Astrocyte of the cerebellum (primary cell): ENCODE results near the gene MCHR2.

ENCODE experiments used
- DNase-seq: peaks from one replicate; pipeline ENCODE4 v3.0.0-alpha.2; 2011; ENCODE audit warnings: low read depth
- H3K4me3 ChIP-seq: 2 replicates; pipeline ENCODE4 v1.5.1; 2011; ENCODE audit warnings: mild to moderate bottlenecking, low read depth, low read length, moderate library complexity
- in situ Hi-C: cut with HindIII; loops from 2 replicates; pipeline ENCODE4 v1.10.0; 2017; ENCODE audit warnings: low sequenced_read_pairs
- TF ChIP-seq, protein P1 (sequence below): IDR thresholded peaks from 2 replicates; pipeline ENCODE4 v1.5.1; 2012; ENCODE audit warnings: low read length, low read depth, moderate library complexity, mild to moderate bottlenecking; ENCODE audit errors: missing control alignments

MCHR2 gene

GRCh38 chr6:99912657-99913056 lies 81.4 kb downstream of the MCHR2 start:
- no peak overlapping the region for H3K4me3 ChIP-seq
- TF ChIP-seq, protein P1, sequence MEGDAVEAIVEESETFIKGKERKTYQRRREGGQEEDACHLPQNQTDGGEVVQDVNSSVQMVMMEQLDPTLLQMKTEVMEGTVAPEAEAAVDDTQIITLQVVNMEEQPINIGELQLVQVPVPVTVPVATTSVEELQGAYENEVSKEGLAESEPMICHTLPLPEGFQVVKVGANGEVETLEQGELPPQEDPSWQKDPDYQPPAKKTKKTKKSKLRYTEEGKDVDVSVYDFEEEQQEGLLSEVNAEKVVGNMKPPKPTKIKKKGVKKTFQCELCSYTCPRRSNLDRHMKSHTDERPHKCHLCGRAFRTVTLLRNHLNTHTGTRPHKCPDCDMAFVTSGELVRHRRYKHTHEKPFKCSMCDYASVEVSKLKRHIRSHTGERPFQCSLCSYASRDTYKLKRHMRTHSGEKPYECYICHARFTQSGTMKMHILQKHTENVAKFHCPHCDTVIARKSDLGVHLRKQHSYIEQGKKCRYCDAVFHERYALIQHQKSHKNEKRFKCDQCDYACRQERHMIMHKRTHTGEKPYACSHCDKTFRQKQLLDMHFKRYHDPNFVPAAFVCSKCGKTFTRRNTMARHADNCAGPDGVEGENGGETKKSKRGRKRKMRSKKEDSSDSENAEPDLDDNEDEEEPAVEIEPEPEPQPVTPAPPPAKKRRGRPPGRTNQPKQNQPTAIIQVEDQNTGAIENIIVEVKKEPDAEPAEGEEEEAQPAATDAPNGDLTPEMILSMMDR = no peak
- DNase-seq = no peak
- in situ Hi-C loops = no loop called here

GRCh38 chr6:99905209-99906106 lies 88.6 kb downstream of the MCHR2 start:
- in situ Hi-C loops = no loop called here
- H3K4me3 ChIP-seq = no peak overlapping the region
- DNase-seq = peak; percentile 34
- TF ChIP-seq, protein P1 = peak; percentile 66

DNA sequence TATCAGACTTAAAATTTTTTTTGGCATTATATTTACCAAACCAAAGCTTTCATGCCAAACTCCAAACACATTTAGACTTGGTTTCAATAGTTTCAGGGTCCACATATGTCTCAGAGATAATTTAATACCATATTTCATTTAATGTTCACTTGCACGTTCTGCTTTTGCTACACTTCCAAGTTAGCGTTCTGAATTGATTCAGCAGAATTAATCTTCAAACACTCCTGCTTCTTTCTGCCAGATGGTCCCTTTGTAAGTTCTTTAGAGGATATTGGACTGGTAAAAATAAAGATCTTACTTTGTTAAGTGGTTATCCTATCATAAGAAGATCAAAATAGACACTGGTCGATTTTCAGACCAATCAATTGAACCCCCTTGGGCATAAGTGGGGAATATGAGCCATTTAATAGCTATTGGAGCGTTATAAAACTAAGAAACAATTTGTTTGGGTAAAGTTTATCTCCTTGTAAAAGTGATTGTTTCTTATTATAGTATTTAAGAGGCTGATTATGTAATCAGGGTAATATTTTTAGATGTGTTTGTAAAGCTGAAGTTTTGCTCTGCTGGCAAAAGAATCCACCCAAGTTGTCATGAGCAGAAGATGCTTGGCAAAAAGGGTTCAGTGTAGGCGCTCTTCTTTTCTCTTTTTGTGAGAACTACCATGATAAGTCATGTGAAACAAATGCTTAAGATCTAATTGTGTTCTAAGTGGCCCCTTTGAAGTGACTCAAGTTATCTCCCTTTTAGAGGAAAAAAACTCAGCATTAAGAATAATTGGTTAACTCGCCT lies 92.2 kb downstream of the MCHR2 start:
- in situ Hi-C loops = no loop called here
- TF ChIP-seq, protein P1 = no peak

DNA sequence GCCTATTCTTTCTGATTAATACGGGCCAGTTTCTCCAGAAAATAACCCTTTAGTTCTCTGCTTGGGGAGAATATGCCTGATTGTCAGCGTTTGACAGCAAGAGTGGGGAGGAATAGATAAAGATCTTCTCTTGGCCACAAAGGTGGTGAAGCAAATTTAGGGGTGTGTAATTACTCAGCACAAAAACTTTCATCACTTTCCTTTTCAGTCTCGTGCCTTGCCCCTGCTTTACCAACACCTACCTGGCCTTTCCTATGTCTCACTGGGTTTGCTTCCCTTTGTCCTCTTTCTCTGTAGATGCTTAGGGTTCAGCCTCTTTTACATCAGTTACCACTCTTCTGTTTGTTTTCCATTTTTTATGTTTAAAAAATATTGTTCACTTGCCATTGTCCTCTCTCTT lies 99.2 kb downstream of the MCHR2 start:
- no peak overlapping the region for H3K4me3 ChIP-seq
- in situ Hi-C loops = no loop called here
- TF ChIP-seq, protein P1 = no peak
- DNase-seq = no peak

More for the DNA sequence above, 92.2 kb downstream of the MCHR2 start:
- no peak overlapping the region for H3K4me3 ChIP-seq
- DNase-seq = no peak

DNA sequence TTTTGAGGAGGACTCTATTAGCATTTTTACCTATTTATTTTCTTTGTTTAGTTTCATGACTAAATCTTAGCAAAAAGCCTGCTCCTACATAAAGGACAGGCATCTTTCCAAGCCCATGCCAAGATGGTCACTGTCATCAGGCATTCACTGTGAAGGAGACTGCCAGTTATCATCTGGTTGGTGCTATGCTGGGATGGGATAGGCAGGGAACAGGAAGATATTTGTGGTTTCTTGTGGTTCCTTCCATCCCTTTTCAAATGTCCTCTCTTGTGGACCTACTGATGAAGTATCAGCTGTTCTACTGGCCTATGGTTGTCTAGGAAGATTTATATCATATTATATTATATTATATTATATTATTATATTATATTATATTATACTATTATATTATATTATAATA lies 107.0 kb downstream of the MCHR2 start:
- TF ChIP-seq, protein P1 = no peak
- no peak for DNase-seq
- no peak overlapping the region for H3K4me3 ChIP-seq
- in situ Hi-C loops = no loop called here

DNA sequence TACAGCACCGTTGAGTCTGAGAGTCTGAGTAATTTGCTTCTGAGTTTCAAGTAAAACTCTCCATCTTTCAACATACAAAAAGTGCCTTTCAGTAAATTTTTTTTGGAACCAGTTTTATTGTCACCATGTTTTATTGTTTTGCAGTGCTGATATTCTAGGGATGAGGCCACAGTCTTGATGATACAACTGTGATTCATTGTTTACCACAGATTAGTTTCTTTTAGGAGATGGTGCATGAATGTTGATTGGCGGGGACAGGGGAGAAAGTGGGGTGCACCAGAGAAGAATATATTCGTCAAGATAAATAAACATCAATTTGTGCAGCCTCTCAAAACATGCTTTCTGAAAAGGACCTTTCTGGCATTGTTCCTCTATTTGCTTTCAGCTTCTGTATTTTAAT lies 109.0 kb downstream of the MCHR2 start:
- in situ Hi-C loops = no loop called here
- no peak for DNase-seq
- no peak overlapping the region for H3K4me3 ChIP-seq
- TF ChIP-seq, protein P1 = no peak
